ENCODE data around the gene PPP1R14D. TPM values are rescaled to one million over a fixed set of nuclear protein-coding genes. Genes with fewer than 3 reads are reported as not detected.

PPP1R14D gene, protein sequence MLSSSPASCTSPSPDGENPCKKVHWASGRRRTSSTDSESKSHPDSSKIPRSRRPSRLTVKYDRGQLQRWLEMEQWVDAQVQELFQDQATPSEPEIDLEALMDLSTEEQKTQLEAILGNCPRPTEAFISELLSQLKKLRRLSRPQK
- not detected for total RNA-seq

DNA sequence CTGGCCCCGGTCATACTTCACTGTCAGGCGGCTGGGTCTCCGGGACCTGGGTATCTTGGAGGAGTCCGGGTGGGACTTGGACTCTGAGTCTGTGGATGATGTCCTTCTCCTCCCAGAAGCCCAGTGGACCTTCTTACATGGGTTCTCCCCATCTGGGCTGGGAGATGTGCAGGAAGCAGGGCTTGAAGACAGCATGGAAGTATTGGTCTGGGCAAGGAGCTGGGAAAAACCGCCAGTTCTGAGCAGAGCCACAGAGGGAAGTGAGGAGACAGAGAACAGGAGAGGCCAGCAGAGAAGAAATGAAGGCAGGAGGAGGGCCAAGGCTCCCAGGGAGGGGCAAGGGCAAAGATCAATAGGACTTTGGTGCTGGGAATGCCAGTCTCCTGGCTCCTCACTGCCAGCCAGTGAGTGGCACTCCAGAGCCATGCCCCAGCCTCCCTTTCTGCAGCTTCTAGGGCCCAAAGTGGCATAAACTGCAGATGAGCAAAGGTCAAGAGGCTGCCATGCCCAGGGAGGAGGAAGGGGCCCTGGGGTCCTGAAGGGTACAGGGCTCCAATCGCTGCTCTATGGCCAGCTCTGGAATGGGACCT is at the start of gene PPP1R14D:
Gene PPP1R14D, minus strand, starts transcription at position 262 of the 590 bp plus-strand sequence. Its CDS starts 67 bp downstream, at position 195.
- H3K27me3 ChIP-seq = peaks cover 0 to 9% (median 0%) of the 10 kb centered on the region in 4 donors
- no peak within 1 kb of the TSS for H3K4me3 ChIP-seq
- intact Hi-C loops (cut with DNase I) = no loop called here
- H3K9me3 ChIP-seq = no peaks in the 10 kb centered on the region
- no peaks in the 10 kb centered on the region for H3K4me1 ChIP-seq
- H3K27ac ChIP-seq (replicated peaks in 1 of 4) = no peak within 1 kb of the TSS
- no peaks in the 10 kb centered on the region for H3K36me3 ChIP-seq
- TF ChIP-seq, protein P1, sequence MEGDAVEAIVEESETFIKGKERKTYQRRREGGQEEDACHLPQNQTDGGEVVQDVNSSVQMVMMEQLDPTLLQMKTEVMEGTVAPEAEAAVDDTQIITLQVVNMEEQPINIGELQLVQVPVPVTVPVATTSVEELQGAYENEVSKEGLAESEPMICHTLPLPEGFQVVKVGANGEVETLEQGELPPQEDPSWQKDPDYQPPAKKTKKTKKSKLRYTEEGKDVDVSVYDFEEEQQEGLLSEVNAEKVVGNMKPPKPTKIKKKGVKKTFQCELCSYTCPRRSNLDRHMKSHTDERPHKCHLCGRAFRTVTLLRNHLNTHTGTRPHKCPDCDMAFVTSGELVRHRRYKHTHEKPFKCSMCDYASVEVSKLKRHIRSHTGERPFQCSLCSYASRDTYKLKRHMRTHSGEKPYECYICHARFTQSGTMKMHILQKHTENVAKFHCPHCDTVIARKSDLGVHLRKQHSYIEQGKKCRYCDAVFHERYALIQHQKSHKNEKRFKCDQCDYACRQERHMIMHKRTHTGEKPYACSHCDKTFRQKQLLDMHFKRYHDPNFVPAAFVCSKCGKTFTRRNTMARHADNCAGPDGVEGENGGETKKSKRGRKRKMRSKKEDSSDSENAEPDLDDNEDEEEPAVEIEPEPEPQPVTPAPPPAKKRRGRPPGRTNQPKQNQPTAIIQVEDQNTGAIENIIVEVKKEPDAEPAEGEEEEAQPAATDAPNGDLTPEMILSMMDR (IDR thresholded peaks at IDR 0.05) = no peak
- TF ChIP-seq EP300 (IDR thresholded peaks at IDR 0.05) (no peak), POLR2AphosphoS5 (IDR thresholded peaks at IDR 0.05) (no peak), POLR2A (IDR thresholded peaks at IDR 0.05; ENCODE audit: low read depth) (no peak)
- DNase-seq (ENCODE audit: extremely low spot score) = no peak
- 78% methylated on average over 2 of the region's 6 CpGs for WGBS

DNA sequence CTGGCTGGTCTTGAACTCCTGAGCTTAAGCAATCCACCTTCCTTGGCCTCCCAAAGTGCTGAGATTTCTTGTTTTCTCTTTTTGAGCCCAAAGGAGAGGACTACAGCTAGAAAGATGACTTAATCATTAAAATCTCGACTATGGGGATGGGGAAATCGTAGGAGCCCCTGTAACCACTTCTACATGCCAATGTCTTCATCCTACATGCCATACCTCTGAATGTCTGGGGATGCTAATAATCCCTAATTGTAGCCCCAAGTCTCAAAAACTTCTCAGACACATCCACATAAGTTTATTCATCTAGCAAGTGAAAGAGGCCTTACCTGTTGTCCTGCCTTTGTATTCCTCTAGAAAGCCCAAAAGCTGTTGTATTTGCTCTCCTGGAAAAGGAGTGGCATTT is 49.2 kb upstream of the PPP1R14D start:
- peaks cover 12 to 14% (median 14%) of the 10 kb centered on the region in 4 donors for H3K4me1 ChIP-seq
- no peak overlapping the region for H3K27ac ChIP-seq (replicated peaks in 1 of 4)
- no peak for DNase-seq (ENCODE audit: extremely low spot score)
- intact Hi-C loops (cut with DNase I) = no loop called here
- 67% methylated on average over 2 of the region's 2 CpGs for WGBS
- no peak overlapping the region for H3K4me3 ChIP-seq
- TF ChIP-seq, protein P1 (IDR thresholded peaks at IDR 0.05) = no peak
- TF ChIP-seq POLR2AphosphoS5 (IDR thresholded peaks at IDR 0.05) = no peak
- TF ChIP-seq EP300 (IDR thresholded peaks at IDR 0.05) = no peak
- TF ChIP-seq POLR2A (IDR thresholded peaks at IDR 0.05; ENCODE audit: low read depth) = no peak
- H3K27me3 ChIP-seq = peaks cover 0 to 16% (median 7%) of the 10 kb centered on the region in 4 donors
- H3K36me3 ChIP-seq = no peaks in the 10 kb centered on the region
- no peaks in the 10 kb centered on the region for H3K9me3 ChIP-seq

DNA sequence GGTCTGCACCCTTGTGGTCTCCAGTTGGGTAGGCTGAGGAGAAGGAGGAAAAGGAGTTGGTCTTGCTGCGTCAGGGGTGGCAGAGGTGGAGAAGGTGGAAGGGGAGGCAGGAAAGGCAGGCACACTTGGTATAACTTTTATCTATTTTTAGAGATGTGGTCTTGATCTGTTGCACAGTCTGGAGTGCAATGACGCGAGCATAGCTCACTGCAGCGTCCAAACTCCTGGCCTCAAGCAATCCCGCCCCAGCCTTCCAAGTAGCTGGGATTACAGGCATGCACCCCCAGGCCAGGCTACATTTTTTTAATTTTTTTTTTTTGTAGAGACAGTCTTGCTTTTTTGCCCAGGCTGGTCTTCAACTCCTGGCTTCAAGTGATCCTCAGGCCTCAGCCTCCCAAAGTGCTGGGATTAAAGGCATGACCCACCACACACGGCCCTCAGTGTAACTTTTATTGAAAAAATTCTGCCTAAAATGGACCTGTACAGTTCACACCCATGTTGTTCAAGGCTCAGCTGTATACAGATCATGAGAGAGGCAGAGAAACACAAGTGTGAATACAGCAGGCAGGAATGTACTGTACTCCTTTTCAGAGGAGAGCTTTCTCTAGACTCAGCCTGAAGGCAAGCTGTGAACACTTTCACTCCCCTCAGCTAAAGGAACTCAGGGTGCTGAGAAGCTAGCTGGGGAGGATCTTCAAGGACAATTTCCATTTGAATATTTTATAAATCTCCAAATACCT is 47.7 kb upstream of the PPP1R14D start:
- TF ChIP-seq POLR2AphosphoS5 (IDR thresholded peaks at IDR 0.05) (no peak), EP300 (IDR thresholded peaks at IDR 0.05) (no peak), POLR2A (IDR thresholded peaks at IDR 0.05; ENCODE audit: low read depth) (no peak)
- TF ChIP-seq, protein P1 (IDR thresholded peaks at IDR 0.05) = no peak
- Histone ChIP-seq H3K4me1 (peaks cover 12 to 14% (median 14%) of the 10 kb centered on the region in 4 donors), H3K27ac (replicated peaks in 1 of 4) (no peak overlapping the region), H3K36me3 (no peaks in the 10 kb centered on the region), H3K9me3 (no peaks in the 10 kb centered on the region), H3K4me3 (no peak overlapping the region), H3K27me3 (peaks cover 0 to 30% (median 9%) of the 10 kb centered on the region in 4 donors)
- no peak for DNase-seq (ENCODE audit: extremely low spot score)
- WGBS = 95% methylated on average over 6 of the region's 6 CpGs
- intact Hi-C loops (cut with DNase I) = no loop called here

DNA sequence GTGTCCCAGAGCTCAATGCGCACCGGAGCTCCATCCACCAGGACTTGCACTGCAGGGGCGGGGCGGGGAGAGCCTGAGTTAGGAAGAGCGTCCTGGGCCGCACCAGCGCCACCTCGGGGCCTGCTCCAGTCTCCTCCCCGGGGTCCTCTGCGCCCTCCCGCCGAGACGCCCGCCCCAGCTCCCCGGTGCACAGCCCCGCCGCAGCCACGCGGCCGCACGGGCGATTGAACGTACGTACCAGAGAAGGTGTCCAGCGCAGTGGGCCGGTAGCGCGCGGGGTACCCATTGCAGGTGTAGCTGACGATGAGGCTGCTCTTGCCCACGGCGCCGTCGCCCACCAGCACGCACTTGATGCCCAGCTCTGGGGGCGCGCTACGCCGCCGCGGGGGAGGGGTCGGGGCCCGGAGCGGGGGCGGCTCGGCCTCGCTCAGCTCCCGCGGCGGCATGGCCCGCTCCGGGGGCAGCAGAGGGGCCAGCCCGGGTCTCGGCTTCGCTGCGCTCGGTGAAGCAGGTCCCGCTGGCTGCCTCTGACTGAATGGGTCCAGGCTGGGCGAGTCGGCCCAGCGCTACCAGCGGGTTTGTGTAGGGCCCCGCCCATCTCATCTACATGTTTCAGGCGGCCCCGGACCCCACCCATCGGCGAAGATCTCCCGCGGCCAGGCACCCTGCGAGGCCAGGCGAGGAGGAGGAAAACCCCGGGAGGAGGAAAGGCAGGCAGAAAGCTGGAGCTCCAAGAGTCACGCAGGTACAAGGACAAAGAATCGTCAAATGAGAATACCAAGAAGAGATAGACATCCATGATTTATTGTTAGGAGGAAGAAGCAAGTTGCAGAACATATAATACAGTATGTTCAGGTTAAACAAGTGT is 45.4 kb upstream of the PPP1R14D start, which contains the start of gene RHOV:
Gene RHOV, minus strand, starts transcription at position 541 of the 868 bp plus-strand sequence. Its CDS starts 95 bp downstream, at position 446.
- intact Hi-C loops (cut with DNase I) = no loop called here

More for the DNA sequence above, 45.4 kb upstream of the PPP1R14D start, which contains the start of gene RHOV:
- no peak for DNase-seq (ENCODE audit: extremely low spot score)
- WGBS = under 1% methylated on average over 12 of the region's 74 CpGs
- Histone ChIP-seq H3K27me3 (peaks cover 0 to 43% (median 9%) of the 10 kb centered on the region in 4 donors), H3K36me3 (no peaks in the 10 kb centered on the region), H3K9me3 (no peaks in the 10 kb centered on the region), H3K4me1 (peaks cover 12 to 14% (median 14%) of the 10 kb centered on the region in 4 donors), H3K27ac (replicated peaks in 1 of 4) (no peak within 1 kb of the TSS), H3K4me3 (peak within 1 kb of the TSS; percentile 57 to 69 (median 60))
- TF ChIP-seq EP300 (IDR thresholded peaks at IDR 0.05) (no peak), POLR2A (IDR thresholded peaks at IDR 0.05; ENCODE audit: low read depth) (no peak), POLR2AphosphoS5 (IDR thresholded peaks at IDR 0.05) (no peak)
- TF ChIP-seq, protein P1 (IDR thresholded peaks at IDR 0.05) = peak in 1 of 3 experiments; percentile 16
